ENCODE data around the gene TEKTIP1. TPM values are rescaled to one million over a fixed set of nuclear protein-coding genes. Genes with fewer than 3 reads are reported as not detected.
A peak's percentile ranks its signal among the peaks of the same experiment; 100 is the strongest.

Gene TEKTIP1
- total RNA-seq, 1 donor from 2014 or later, result 0.68 TPM

DNA sequence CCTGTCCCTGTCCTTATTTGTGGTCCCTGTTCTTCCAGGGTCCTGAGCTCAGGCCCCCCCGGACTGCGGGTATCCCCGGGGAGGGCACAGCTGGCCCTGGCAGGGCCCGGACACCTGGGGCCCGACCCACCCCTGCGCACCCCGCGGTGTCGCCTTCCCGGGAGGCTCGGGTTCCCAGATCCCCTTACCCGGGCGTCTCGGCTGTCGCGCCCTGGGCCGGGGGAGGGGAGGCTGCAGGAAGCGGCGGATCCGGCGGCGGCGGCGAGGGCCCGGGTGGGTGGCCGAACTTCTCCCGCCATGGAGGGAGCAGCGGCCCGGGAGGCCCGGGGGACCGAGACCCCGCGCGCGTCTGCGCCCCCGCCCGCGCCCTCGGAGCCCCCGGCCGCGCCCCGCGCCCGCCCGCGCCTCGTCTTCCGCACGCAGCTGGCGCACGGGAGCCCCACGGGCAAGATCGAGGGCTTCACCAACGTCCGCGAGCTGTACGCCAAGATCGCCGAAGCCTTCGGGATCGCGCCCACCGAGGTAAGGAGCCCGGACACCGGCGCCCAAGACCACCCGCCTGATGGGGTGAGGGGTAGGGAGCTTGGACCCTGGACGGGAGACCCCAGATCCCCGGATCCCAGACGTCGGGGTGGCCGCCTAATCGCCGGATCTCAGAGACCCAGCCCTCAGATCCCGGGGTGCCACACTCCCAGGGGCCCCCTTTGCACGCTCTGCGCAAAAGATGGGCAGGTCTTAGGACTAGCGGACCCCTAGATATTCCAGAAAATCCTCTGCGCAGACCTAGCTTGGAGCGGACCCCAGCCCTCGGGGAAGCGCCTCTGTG is 46.5 kb downstream of the TEKTIP1 start, which contains the start of gene GIPC3:
Gene GIPC3 (plus strand): TSS at position 178 of the 826 bp plus-strand sequence. CDS start 120 bp downstream, at position 298.
- H3K9ac ChIP-seq (ENCODE audit: low read length), result no peak within 1 kb of the TSS
- peaks cover 7% of the 10 kb centered on the region for H3K4me1 ChIP-seq (ENCODE audit: insufficient read depth, low read length)
- Mint-ChIP-seq H3K9me3 (ENCODE audit: unreplicated experiment) (no peaks in the 10 kb centered on the region), H3K36me3 (ENCODE audit: low read depth, unreplicated experiment) (peaks cover 3% of the 10 kb centered on the region), H3K27ac (ENCODE audit: unreplicated experiment) (no peak within 1 kb of the TSS), H3K4me1 (ENCODE audit: low read depth, unreplicated experiment) (peaks cover 3% of the 10 kb centered on the region), H3K27me3 (ENCODE audit: low read depth, unreplicated experiment) (peaks cover 15% of the 10 kb centered on the region), H3K4me3 (ENCODE audit: unreplicated experiment) (no peak within 1 kb of the TSS)
- FAIRE-seq, result no peak
- H3K27ac ChIP-seq (ENCODE audit: low read depth, low read length), result no peak within 1 kb of the TSS
- H4K20me1 ChIP-seq (ENCODE audit: insufficient read depth, low read length), result no peaks in the 10 kb centered on the region
- DNase-seq (ENCODE audit: low read depth), result no peak
- H3K9me3 ChIP-seq (ENCODE audit: insufficient read depth, low read depth, low read length), result no peaks in the 10 kb centered on the region
- TF ChIP-seq, protein P1, sequence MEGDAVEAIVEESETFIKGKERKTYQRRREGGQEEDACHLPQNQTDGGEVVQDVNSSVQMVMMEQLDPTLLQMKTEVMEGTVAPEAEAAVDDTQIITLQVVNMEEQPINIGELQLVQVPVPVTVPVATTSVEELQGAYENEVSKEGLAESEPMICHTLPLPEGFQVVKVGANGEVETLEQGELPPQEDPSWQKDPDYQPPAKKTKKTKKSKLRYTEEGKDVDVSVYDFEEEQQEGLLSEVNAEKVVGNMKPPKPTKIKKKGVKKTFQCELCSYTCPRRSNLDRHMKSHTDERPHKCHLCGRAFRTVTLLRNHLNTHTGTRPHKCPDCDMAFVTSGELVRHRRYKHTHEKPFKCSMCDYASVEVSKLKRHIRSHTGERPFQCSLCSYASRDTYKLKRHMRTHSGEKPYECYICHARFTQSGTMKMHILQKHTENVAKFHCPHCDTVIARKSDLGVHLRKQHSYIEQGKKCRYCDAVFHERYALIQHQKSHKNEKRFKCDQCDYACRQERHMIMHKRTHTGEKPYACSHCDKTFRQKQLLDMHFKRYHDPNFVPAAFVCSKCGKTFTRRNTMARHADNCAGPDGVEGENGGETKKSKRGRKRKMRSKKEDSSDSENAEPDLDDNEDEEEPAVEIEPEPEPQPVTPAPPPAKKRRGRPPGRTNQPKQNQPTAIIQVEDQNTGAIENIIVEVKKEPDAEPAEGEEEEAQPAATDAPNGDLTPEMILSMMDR (IDR thresholded peaks at IDR 0.05; ENCODE audit: insufficient read depth, low read depth, low read length), result no peak
- peak; percentile 68 for TF ChIP-seq EZH2 (IDR thresholded peaks at IDR 0.05; ENCODE audit: insufficient read depth, low read length)
- peak within 1 kb of the TSS; percentile 19 for H3K4me3 ChIP-seq (ENCODE audit: insufficient read depth, low read depth, low read length)
- H3K27me3 ChIP-seq (ENCODE audit: insufficient read depth, low read length), result peaks cover 3% of the 10 kb centered on the region
- no peaks in the 10 kb centered on the region for H3K79me2 ChIP-seq (ENCODE audit: insufficient read depth, low read length)
- peak within 1 kb of the TSS; percentile 52 for H2AFZ ChIP-seq (ENCODE audit: low read depth, low read length)
- H3K4me2 ChIP-seq (ENCODE audit: low read length), result peak within 1 kb of the TSS; percentile 70
- no peaks in the 10 kb centered on the region for H3K36me3 ChIP-seq (ENCODE audit: insufficient read depth, low read length)

DNA sequence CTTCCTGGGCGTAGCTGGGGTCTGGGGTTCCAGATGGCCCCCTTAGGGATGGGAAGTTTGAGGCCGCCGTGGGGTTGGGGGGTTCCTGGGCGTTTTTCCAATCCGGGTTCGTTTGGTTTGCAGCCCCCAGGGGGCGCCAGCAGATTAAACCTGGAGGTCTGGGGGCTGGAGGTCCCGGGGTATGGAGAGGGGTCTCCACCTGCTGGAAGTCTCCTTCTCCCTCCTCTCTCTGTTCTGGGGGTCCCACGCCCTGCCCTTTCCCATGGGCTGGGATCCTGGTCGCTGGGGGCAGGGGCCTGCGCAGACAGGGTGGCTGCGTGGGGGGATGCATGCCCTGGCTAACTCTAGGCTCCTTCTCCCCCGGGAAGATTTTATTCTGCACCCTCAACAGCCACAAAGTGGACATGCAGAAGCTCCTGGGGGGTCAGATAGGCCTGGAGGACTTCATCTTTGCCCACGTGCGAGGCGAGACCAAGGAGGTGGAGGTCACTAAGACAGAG is 47.2 kb downstream of the TEKTIP1 start:
- TF ChIP-seq, protein P1 (IDR thresholded peaks at IDR 0.05; ENCODE audit: insufficient read depth, low read depth, low read length), result peak; percentile 29
- no peak for TF ChIP-seq EZH2 (IDR thresholded peaks at IDR 0.05; ENCODE audit: insufficient read depth, low read length)
- Mint-ChIP-seq H3K27ac (ENCODE audit: unreplicated experiment) (no peak overlapping the region), H3K4me1 (ENCODE audit: low read depth, unreplicated experiment) (no peaks in the 10 kb centered on the region), H3K4me3 (ENCODE audit: unreplicated experiment) (no peak overlapping the region), H3K36me3 (ENCODE audit: low read depth, unreplicated experiment) (peaks cover 3% of the 10 kb centered on the region), H3K27me3 (ENCODE audit: low read depth, unreplicated experiment) (peaks cover 19% of the 10 kb centered on the region), H3K9me3 (ENCODE audit: unreplicated experiment) (no peaks in the 10 kb centered on the region)
- Histone ChIP-seq H3K27me3 (ENCODE audit: insufficient read depth, low read length) (peaks cover 3% of the 10 kb centered on the region), H3K9ac (ENCODE audit: low read length) (no peak overlapping the region), H3K9me3 (ENCODE audit: insufficient read depth, low read depth, low read length) (no peaks in the 10 kb centered on the region), H3K4me3 (ENCODE audit: insufficient read depth, low read depth, low read length) (peak overlapping the region; percentile 19), H4K20me1 (ENCODE audit: insufficient read depth, low read length) (no peaks in the 10 kb centered on the region), H3K4me2 (ENCODE audit: low read length) (peak overlapping the region; percentile 70), H3K36me3 (ENCODE audit: insufficient read depth, low read length) (no peaks in the 10 kb centered on the region), H3K27ac (ENCODE audit: low read depth, low read length) (no peak overlapping the region), H3K79me2 (ENCODE audit: insufficient read depth, low read length) (no peaks in the 10 kb centered on the region), H3K4me1 (ENCODE audit: insufficient read depth, low read length) (peaks cover 3% of the 10 kb centered on the region), H2AFZ (ENCODE audit: low read depth, low read length) (peak overlapping the region; percentile 52)
- FAIRE-seq (no peak), DNase-seq (ENCODE audit: low read depth) (no peak)
